SK-N-MC (cell line): Measurements from ENCODE around the gene PAQR6.

Experiments used
- DNase-seq: peaks from one replicate; pipeline ENCODE4 v3.0.0-alpha.2; 2011; ENCODE audit warnings: low read depth, low spot score
- H3K27ac ChIP-seq: fragments of 200-600 bp; sonication (generic); 2 replicates; pipeline ENCODE4 v1.5.1; 2016; ENCODE audit warnings: mixed run types
- H3K36me3 ChIP-seq: fragments of 200-600 bp; sonication (generic); 2 replicates; pipeline ENCODE4 v1.6.1; 2017; ENCODE audit warnings: antibody characterized with exemption, low read length, mixed read lengths; ENCODE audit not compliant: insufficient read depth
- H3K4me3 ChIP-seq: fragments of 200-600 bp; sonication (generic); 2 replicates; pipeline ENCODE4 v1.5.1; 2016
- H3K9ac ChIP-seq: fragments of 200-600 bp; sonication (generic); 2 replicates; pipeline ENCODE4 v1.8.0; 2017; ENCODE audit warnings: mixed run types, mixed read lengths; ENCODE audit not compliant: insufficient read length
- H3K9me3 ChIP-seq: fragments of 200-600 bp; sonication (generic); 2 replicates; pipeline ENCODE4 v1.6.1; 2017; ENCODE audit warnings: low read depth, mild to moderate bottlenecking, antibody characterized with exemption, low read length, moderate library complexity, mixed read lengths
- EZH2 ChIP-seq: fragments of 200-600 bp; sonication (generic); IDR thresholded peaks from one replicate; pipeline ENCODE4 v1.6.1; 2017; ENCODE audit warnings: antibody characterized with exemption
- FOXP2 ChIP-seq: optimal IDR thresholded peaks from 2 replicates; pipeline ENCODE3; 2011; ENCODE audit warnings: mild to moderate bottlenecking, moderate library complexity; ENCODE audit not compliant: insufficient read depth; ENCODE audit errors: extremely low read length, control extremely low read depth
- POLR2AphosphoS5 ChIP-seq: IDR thresholded peaks from 2 replicates; pipeline ENCODE4 v1.6.1; 2012; ENCODE audit warnings: mild to moderate bottlenecking, low read depth, low read length, borderline replicate concordance

PAQR6 gene

GRCh38 chr1:156198831-156199349, 49.0 kb downstream of the PAQR6 start:
- Histone ChIP-seq H3K9me3 (no peaks in the 10 kb centered on the region), H3K4me3 (no peak overlapping the region), H3K9ac (no peak overlapping the region), H3K36me3 (peaks cover 9% of the 10 kb centered on the region; the same call in 1 of the 2 replicates), H3K27ac (no peak overlapping the region)
- TF ChIP-seq FOXP2 (no peak), EZH2 (no peak), POLR2AphosphoS5 (no peak)
- no peak for DNase-seq

GRCh38 chr1:156196445-156196844, 51.4 kb downstream of the PAQR6 start:
- no peak overlapping the region for H3K27ac ChIP-seq

GRCh38 chr1:156195853-156196252, 52.0 kb downstream of the PAQR6 start:
- Histone ChIP-seq H3K4me3 (no peak overlapping the region), H3K9me3 (no peaks in the 10 kb centered on the region), H3K9ac (no peak overlapping the region), H3K27ac (no peak overlapping the region), H3K36me3 (peaks cover 9% of the 10 kb centered on the region; the same call in 1 of the 2 replicates)
- no peak for TF ChIP-seq POLR2AphosphoS5
- no peak for TF ChIP-seq EZH2
- TF ChIP-seq FOXP2 = no peak
- DNase-seq = no peak

More at GRCh38 chr1:156196445-156196844, 51.4 kb downstream of the PAQR6 start:
- peaks cover 9% of the 10 kb centered on the region; the same call in 1 of the 2 replicates for H3K36me3 ChIP-seq
- H3K4me3 ChIP-seq = no peak overlapping the region
- H3K9me3 ChIP-seq = no peaks in the 10 kb centered on the region
- no peak overlapping the region for H3K9ac ChIP-seq
- DNase-seq = no peak
- no peak for TF ChIP-seq POLR2AphosphoS5
- no peak for TF ChIP-seq FOXP2
- no peak for TF ChIP-seq EZH2

GRCh38 chr1:156194300-156194652, 53.6 kb downstream of the PAQR6 start:
- H3K4me3 ChIP-seq = peak overlapping the region; percentile 83
- H3K27ac ChIP-seq = no peak overlapping the region
- H3K9me3 ChIP-seq = no peaks in the 10 kb centered on the region
- DNase-seq = no peak
- H3K9ac ChIP-seq = peak overlapping the region; percentile 71
- H3K36me3 ChIP-seq = no peaks in the 10 kb centered on the region
- no peak for TF ChIP-seq FOXP2
- TF ChIP-seq EZH2 = no peak
- TF ChIP-seq POLR2AphosphoS5 = no peak

- peak within 1 kb of the TSS; percentile 83 for H3K4me3 ChIP-seq
- H3K27ac ChIP-seq = peak within 1 kb of the TSS; percentile 87
- TF ChIP-seq EZH2 (no peak), FOXP2 (no peak), POLR2AphosphoS5 (peak; percentile 80)
These were observed 54.2 kb downstream of the PAQR6 start, which contains the start of gene SLC25A44 for GRCh38 chr1:156193488-156194299. Gene SLC25A44 (plus strand): TSS chr1:156194104. CDS start chr1:156199848, 5,744 bp downstream.

More at GRCh38 chr1:156193488-156194299, 54.2 kb downstream of the PAQR6 start, which contains the start of gene SLC25A44:
- no peaks in the 10 kb centered on the region for H3K36me3 ChIP-seq
- no peaks in the 10 kb centered on the region for H3K9me3 ChIP-seq
- peak; percentile 99 for DNase-seq
- peak within 1 kb of the TSS; percentile 71 for H3K9ac ChIP-seq
